Karpas-422 (cell line): Measurements from ENCODE around the gene MED13. TPM values are rescaled to one million over a fixed set of nuclear protein-coding genes. Genes with fewer than 3 reads are reported as not detected.

Experiments used
- DNase-seq: peaks from one replicate; pipeline ENCODE4 v3.0.0-alpha.2; 2015
- H2AFZ ChIP-seq: fragments of 200-600 bp; sonication (generic); 2 replicates; pipeline ENCODE4 v1.6.1; 2014; ENCODE audit warnings: antibody characterized with exemption, low read length, mixed read lengths
- H3K27ac ChIP-seq: fragments of 200-600 bp; sonication (generic); 2 replicates; pipeline ENCODE4 v1.5.1; 2014; ENCODE audit warnings: mild to moderate bottlenecking, low read length, moderate library complexity
- H3K27me3 ChIP-seq: fragments of 200-600 bp; sonication (generic); 2 replicates; pipeline ENCODE4 v1.6.1; 2014; ENCODE audit warnings: low read length, mixed read lengths
- H3K36me3 ChIP-seq: fragments of 200-600 bp; sonication (generic); 2 replicates; pipeline ENCODE4 v1.6.1; 2014; ENCODE audit warnings: low read length, mixed read lengths; ENCODE audit not compliant: insufficient read depth
- H3K4me1 ChIP-seq: fragments of 200-600 bp; sonication (generic); 2 replicates; pipeline ENCODE4 v1.6.1; 2014; ENCODE audit warnings: mild to moderate bottlenecking, low read length, mixed read lengths
- H3K4me2 ChIP-seq: fragments of 200-600 bp; sonication (generic); 2 replicates; pipeline ENCODE4 v1.6.1; 2014; ENCODE audit warnings: low read length, low read depth, mild to moderate bottlenecking; ENCODE audit not compliant: poor library complexity, severe bottlenecking
- H3K4me3 ChIP-seq: fragments of 200-600 bp; sonication (generic); 2 replicates; pipeline ENCODE4 v1.5.1; 2014; ENCODE audit warnings: mild to moderate bottlenecking, antibody characterized with exemption, low read length, mixed read lengths
- H3K79me2 ChIP-seq: fragments of 200-600 bp; sonication (generic); 2 replicates; pipeline ENCODE4 v1.6.1; 2014; ENCODE audit warnings: mild to moderate bottlenecking, low read length, mixed read lengths
- H3K9ac ChIP-seq: fragments of 200-600 bp; sonication (generic); 2 replicates; pipeline ENCODE4 v1.6.0; 2014; ENCODE audit warnings: low read length
- H3K9me2 ChIP-seq: fragments of 200-600 bp; sonication (generic), shearing (Covaris generic); replicated peaks from 2 replicates; pipeline ENCODE4 v1.6.0; 2014; ENCODE audit warnings: mild to moderate bottlenecking, low read length, moderate library complexity; ENCODE audit not compliant: insufficient read depth
- H3K9me3 ChIP-seq: fragments of 300-700, 200-600 bp; sonication (generic); 2 replicates; pipeline ENCODE4 v1.6.1; 2014; ENCODE audit warnings: low read length, mixed read lengths
- H4K20me1 ChIP-seq: fragments of 200-600 bp; sonication (generic); 2 replicates; pipeline ENCODE4 v1.6.1; 2014; ENCODE audit warnings: mild to moderate bottlenecking, antibody characterized with exemption, low read length, low read depth; ENCODE audit not compliant: insufficient read depth
- total RNA-seq: library from RNA; depleted of rRNA; stranded (reverse); fragments of >200 nt; shearing (Covaris generic); gene quantifications from 2 replicates; pipeline ENCODE4 v1.2.3, GENCODE V29; 2014; ENCODE audit warnings: low replicate concordance; rRNA removed

MED13 gene
- total RNA-seq = 40.9 and 90.3 TPM in 2 replicates

GRCh38 chr17:62064791-62065563 lies at the start of gene MED13:
Gene MED13, minus strand, starts transcription at chr17:62065278. Its CDS starts 73 bp downstream, at chr17:62065205.
- Histone ChIP-seq H3K79me2 (peaks cover 55% of the 10 kb centered on the region), H3K27me3 (no peaks in the 10 kb centered on the region)

GRCh38 chr17:62112229-62112628 lies 47.2 kb upstream of the MED13 start:
- H3K4me1 ChIP-seq = no peaks in the 10 kb centered on the region
- H3K27ac ChIP-seq = no peak overlapping the region
- no peaks in the 10 kb centered on the region for H4K20me1 ChIP-seq
- H3K36me3 ChIP-seq = no peaks in the 10 kb centered on the region
- no peak for DNase-seq
- no peaks in the 10 kb centered on the region for H3K27me3 ChIP-seq
- H3K79me2 ChIP-seq = no peaks in the 10 kb centered on the region
- no peak overlapping the region for H3K4me2 ChIP-seq
- H3K9ac ChIP-seq = no peak overlapping the region
- no peaks in the 10 kb centered on the region for H3K9me2 ChIP-seq
- no peaks in the 10 kb centered on the region for H3K9me3 ChIP-seq
- H2AFZ ChIP-seq = no peak overlapping the region
- no peak overlapping the region for H3K4me3 ChIP-seq

More at GRCh38 chr17:62064791-62065563, at the start of gene MED13:
- peak within 1 kb of the TSS; percentile 89 for H3K4me2 ChIP-seq
- peaks cover 33% of the 10 kb centered on the region for H4K20me1 ChIP-seq
- peak within 1 kb of the TSS; percentile 85 for H2AFZ ChIP-seq
- peaks cover 22% of the 10 kb centered on the region for H3K36me3 ChIP-seq
- peak within 1 kb of the TSS; percentile 83 for H3K27ac ChIP-seq
- H3K9ac ChIP-seq = peak within 1 kb of the TSS; percentile 98
- no peaks in the 10 kb centered on the region for H3K9me3 ChIP-seq
- H3K4me3 ChIP-seq = peak within 1 kb of the TSS; percentile 95
- DNase-seq = peak; percentile 69
- peaks cover 33% of the 10 kb centered on the region for H3K4me1 ChIP-seq
- H3K9me2 ChIP-seq = no peaks in the 10 kb centered on the region

GRCh38 chr17:62111562-62112171 lies 46.6 kb upstream of the MED13 start:
- Histone ChIP-seq H3K27ac (no peak overlapping the region), H3K4me3 (no peak overlapping the region), H4K20me1 (no peaks in the 10 kb centered on the region), H3K27me3 (no peaks in the 10 kb centered on the region), H3K4me2 (no peak overlapping the region), H3K79me2 (no peaks in the 10 kb centered on the region), H2AFZ (no peak overlapping the region), H3K36me3 (no peaks in the 10 kb centered on the region), H3K9me2 (no peaks in the 10 kb centered on the region), H3K9ac (no peak overlapping the region), H3K4me1 (no peaks in the 10 kb centered on the region), H3K9me3 (no peaks in the 10 kb centered on the region)
- DNase-seq = no peak

- H3K4me2 ChIP-seq = no peak overlapping the region
- no peaks in the 10 kb centered on the region for H4K20me1 ChIP-seq
- no peaks in the 10 kb centered on the region for H3K9me2 ChIP-seq
- no peaks in the 10 kb centered on the region for H3K36me3 ChIP-seq
- DNase-seq = no peak
- no peaks in the 10 kb centered on the region for H3K79me2 ChIP-seq
- no peak overlapping the region for H3K9ac ChIP-seq
- no peak overlapping the region for H2AFZ ChIP-seq
- no peak overlapping the region for H3K27ac ChIP-seq
- no peak overlapping the region for H3K4me3 ChIP-seq
- H3K4me1 ChIP-seq = no peaks in the 10 kb centered on the region
- no peaks in the 10 kb centered on the region for H3K27me3 ChIP-seq
- no peaks in the 10 kb centered on the region for H3K9me3 ChIP-seq
Observed at GRCh38 chr17:62110923-62111484, 45.9 kb upstream of the MED13 start.

GRCh38 chr17:62109924-62110323 lies 44.8 kb upstream of the MED13 start:
- H3K27me3 ChIP-seq = no peaks in the 10 kb centered on the region
- H3K79me2 ChIP-seq = no peaks in the 10 kb centered on the region
- no peak overlapping the region for H2AFZ ChIP-seq
- no peak overlapping the region for H3K27ac ChIP-seq
- H3K4me2 ChIP-seq = no peak overlapping the region
- H3K4me1 ChIP-seq = no peaks in the 10 kb centered on the region
- no peaks in the 10 kb centered on the region for H3K9me2 ChIP-seq
- DNase-seq = no peak
- no peak overlapping the region for H3K9ac ChIP-seq
- H3K36me3 ChIP-seq = no peaks in the 10 kb centered on the region
- no peaks in the 10 kb centered on the region for H4K20me1 ChIP-seq
- no peaks in the 10 kb centered on the region for H3K9me3 ChIP-seq
- no peak overlapping the region for H3K4me3 ChIP-seq

- no peak overlapping the region for H3K4me3 ChIP-seq
- no peaks in the 10 kb centered on the region for H3K9me3 ChIP-seq
- H3K27me3 ChIP-seq = no peaks in the 10 kb centered on the region
- H4K20me1 ChIP-seq = no peaks in the 10 kb centered on the region
- no peaks in the 10 kb centered on the region for H3K9me2 ChIP-seq
- no peaks in the 10 kb centered on the region for H3K79me2 ChIP-seq
- no peaks in the 10 kb centered on the region for H3K4me1 ChIP-seq
- no peak overlapping the region for H3K27ac ChIP-seq
- H3K4me2 ChIP-seq = no peak overlapping the region
- H3K9ac ChIP-seq = no peak overlapping the region
- peak; percentile 91 for DNase-seq
- H2AFZ ChIP-seq = no peak overlapping the region
- no peaks in the 10 kb centered on the region for H3K36me3 ChIP-seq
Observed at GRCh38 chr17:62109378-62109902, 44.4 kb upstream of the MED13 start.

GRCh38 chr17:62105861-62106260 lies 40.8 kb upstream of the MED13 start:
- DNase-seq = no peak
- Histone ChIP-seq H3K9me2 (no peaks in the 10 kb centered on the region), H3K27ac (no peak overlapping the region), H4K20me1 (no peaks in the 10 kb centered on the region), H3K36me3 (no peaks in the 10 kb centered on the region), H3K79me2 (no peaks in the 10 kb centered on the region), H3K4me2 (no peak overlapping the region), H2AFZ (no peak overlapping the region), H3K9me3 (no peaks in the 10 kb centered on the region), H3K4me1 (no peaks in the 10 kb centered on the region), H3K9ac (no peak overlapping the region), H3K27me3 (no peaks in the 10 kb centered on the region), H3K4me3 (no peak overlapping the region)

GRCh38 chr17:62105357-62105756 lies 40.3 kb upstream of the MED13 start:
- H3K9ac ChIP-seq = no peak overlapping the region
- H3K79me2 ChIP-seq = no peaks in the 10 kb centered on the region
- H3K4me2 ChIP-seq = no peak overlapping the region
- no peaks in the 10 kb centered on the region for H3K9me2 ChIP-seq
- no peak overlapping the region for H2AFZ ChIP-seq
- no peaks in the 10 kb centered on the region for H3K9me3 ChIP-seq
- H3K27ac ChIP-seq = no peak overlapping the region
- no peaks in the 10 kb centered on the region for H3K4me1 ChIP-seq
- H3K27me3 ChIP-seq = no peaks in the 10 kb centered on the region
- H4K20me1 ChIP-seq = no peaks in the 10 kb centered on the region
- H3K4me3 ChIP-seq = no peak overlapping the region
- DNase-seq = no peak
- no peaks in the 10 kb centered on the region for H3K36me3 ChIP-seq
